ENCODE results near the gene ALG1.

Gene ALG1, protein sequence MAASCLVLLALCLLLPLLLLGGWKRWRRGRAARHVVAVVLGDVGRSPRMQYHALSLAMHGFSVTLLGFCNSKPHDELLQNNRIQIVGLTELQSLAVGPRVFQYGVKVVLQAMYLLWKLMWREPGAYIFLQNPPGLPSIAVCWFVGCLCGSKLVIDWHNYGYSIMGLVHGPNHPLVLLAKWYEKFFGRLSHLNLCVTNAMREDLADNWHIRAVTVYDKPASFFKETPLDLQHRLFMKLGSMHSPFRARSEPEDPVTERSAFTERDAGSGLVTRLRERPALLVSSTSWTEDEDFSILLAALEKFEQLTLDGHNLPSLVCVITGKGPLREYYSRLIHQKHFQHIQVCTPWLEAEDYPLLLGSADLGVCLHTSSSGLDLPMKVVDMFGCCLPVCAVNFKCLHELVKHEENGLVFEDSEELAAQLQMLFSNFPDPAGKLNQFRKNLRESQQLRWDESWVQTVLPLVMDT

DNA sequence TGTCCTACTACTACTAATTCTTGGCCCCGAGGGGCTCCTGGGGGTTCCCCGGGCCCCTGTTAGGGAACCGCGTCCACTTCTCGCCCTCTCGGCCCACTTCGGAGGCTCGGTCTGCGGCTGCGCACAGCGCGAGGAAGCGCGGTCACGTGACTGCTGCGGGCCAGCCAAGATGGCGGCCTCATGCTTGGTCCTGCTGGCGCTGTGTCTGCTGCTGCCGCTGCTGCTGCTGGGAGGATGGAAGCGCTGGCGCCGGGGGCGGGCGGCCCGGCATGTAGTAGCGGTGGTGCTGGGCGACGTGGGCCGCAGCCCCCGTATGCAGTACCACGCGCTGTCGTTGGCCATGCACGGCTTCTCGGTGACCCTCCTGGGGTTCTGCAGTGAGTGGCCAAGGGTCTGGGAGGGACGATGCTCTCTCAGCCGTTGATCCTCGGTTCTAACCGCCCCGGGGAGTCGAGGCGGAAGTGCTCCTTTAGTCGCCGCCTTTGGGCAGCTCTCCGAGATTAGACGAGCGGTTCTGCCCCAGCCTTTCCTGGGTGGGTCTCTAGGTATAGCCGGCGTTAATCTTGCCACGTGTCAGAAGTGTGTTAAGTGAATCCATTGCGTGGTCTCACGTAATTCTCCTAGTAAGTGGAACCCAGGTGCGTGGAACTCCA is at the start of gene ALG1:
ALG1 (plus strand) TSS at position 163 of the 653 bp plus-strand sequence; CDS start at position 170, 7 bp downstream.
- peak; percentile 82 for DNase-seq (ENCODE audit: low spot score)

DNA sequence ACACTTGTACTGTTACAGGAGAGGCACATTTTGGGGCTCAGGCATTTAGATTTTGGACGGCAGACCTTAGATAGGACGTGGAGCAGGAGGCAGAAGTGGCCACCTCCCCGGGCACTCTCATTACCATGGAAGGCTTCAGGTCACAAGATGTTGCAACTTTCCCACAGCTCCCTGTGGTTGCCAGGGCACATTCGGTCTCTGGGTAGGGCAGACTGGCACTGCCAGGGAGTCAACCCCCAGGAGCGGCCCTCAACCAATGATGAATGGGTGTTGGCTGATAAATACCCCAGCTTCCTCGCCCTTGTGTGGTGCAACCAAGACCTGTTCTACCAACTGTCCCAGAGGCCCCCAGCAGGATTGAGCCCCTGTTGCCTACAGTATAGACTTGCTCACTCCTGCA is 49.1 kb upstream of the ALG1 start:
- no peak for DNase-seq (ENCODE audit: low spot score)

DNA sequence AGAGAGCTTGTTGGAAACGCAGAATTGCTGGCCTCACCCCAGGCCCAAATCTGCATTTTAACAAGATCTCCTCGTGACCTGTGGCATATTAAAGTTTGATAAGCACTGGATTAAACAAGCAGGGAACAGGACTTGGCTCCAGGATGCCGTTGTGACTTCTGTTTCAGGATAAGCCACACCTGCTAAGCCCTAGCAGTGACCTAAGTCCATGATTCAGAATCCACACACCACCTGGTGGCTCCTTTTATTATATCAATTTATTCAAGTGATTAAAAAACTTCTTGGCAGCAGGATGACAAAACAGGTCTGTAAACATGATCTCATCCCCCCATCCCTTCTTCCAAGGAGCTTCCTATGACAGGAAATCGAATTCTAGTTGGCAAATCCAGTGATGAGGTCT is 47.0 kb upstream of the ALG1 start:
- peak; percentile 59 for DNase-seq (ENCODE audit: low spot score)

DNA sequence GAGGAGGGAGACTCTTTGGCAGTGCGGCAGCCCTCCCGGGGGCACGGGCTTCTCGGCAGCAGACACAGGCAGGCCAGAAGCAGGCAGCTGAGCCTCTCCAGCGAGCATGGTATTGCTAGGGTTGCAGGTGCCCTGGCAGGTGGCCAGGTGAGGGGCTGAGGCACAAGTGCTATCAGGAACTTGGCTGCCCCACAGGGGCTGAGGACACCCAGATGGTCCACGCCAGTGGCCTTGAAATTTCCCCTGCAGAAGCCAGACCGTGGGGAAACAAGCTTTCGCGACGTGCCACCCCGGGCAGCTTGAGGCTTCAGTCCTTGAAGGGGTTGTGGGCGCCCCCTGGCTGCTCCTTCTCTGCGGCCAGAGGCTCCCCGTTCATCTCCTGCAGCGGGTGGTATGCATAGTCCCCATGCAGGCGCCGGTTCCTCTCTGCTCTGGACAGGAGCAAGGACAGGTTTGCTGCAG is 46.4 kb upstream of the ALG1 start:
- DNase-seq (ENCODE audit: low spot score): no peak

DNA sequence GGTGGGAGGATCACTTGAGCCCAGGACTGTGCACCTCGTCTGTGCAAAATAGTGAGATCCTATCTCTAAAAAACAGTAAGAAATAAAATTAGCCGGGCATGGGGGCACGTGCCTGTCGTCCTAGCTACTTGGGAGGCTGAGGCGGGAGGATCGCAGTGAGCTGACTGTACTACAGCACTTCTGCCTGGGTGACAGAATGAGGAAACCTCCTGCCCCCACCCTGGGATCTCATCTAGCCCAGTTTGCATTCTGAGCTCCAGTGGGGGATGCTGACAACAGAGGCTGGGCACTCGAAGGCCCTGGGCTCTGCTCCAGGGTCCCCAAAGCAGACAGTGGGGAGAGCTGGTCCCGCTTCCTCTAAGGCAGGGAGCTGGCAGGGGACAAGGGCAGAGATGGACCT is 45.0 kb upstream of the ALG1 start:
- DNase-seq (ENCODE audit: low spot score): no peak

DNA sequence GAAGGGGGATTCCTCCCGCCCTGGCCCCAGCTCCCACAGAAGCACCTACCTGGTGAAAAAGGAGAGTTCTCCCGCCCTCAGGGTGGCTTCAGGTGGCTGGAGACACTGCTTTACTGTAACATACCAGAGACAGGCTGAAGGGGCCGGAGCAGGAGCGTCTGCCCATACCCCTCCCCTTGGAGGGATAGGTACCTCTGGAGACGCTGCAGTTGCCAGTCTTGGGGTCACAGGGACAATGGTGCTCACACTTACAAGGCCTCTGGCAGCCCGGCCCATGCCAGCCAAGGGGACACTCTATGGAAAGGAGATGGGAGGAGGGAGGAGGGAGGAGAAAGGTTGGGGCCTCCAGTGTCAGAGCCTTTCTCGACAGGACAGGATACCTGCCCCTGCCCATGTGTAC is 44.6 kb upstream of the ALG1 start:
- no peak for DNase-seq (ENCODE audit: low spot score)

DNA sequence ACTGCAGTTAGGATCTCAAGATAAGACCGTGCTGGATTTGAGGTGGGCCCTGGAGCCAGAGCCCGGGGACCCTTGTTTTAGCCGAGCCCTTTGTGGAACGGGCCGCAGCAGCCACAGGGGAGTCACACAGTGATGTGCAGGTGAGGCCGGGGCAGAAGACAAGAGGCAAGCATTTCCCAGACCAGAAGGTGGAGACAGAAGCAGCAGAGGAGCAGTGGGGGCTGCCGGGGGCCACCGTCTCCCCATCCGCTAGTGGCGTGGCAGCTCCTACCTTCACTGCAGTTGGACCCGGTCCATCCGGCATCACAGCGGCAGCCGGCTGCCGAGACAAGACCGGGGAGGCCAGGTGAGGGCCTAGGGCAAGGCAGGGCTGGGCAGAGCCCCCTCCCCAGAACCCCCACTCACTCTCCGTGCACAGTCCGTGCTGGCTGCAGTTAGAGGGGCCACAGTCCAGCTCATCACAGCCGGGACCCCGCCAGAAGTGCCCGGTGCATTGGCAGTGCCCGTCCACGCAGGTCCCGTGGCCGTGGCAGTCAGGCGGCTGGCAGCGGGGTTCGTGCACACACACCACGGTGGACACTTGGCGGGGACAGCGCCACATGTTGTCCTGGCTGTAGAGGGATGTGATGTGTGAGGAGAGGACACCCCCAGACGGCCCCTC is 43.9 kb upstream of the ALG1 start:
- no peak for DNase-seq (ENCODE audit: low spot score)

DNA sequence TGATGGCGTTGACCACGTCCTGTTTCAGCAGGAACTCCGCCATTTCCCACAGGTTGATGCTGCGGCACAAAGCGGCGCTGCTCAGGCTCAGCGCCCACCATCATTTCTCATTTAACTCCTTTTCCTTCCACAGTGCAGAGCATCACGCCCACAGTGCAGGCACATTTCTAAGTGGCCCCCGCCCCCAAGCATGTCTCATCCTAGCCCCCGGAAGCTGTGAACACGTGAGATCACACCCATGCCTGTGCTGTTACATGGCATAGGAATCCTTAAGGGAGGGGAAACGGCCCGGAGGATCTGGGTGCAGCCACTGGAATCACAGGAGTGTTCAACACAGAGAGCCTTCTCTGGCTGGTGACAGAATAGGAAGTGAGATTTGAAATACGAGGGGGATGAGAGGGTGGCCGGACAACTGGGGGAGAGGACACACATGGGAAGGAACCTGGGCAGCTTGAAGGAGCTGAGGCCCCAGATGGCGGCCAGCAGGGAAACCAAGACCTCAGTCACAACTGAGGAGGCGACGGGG is 42.6 kb upstream of the ALG1 start:
- no peak for DNase-seq (ENCODE audit: low spot score)

DNA sequence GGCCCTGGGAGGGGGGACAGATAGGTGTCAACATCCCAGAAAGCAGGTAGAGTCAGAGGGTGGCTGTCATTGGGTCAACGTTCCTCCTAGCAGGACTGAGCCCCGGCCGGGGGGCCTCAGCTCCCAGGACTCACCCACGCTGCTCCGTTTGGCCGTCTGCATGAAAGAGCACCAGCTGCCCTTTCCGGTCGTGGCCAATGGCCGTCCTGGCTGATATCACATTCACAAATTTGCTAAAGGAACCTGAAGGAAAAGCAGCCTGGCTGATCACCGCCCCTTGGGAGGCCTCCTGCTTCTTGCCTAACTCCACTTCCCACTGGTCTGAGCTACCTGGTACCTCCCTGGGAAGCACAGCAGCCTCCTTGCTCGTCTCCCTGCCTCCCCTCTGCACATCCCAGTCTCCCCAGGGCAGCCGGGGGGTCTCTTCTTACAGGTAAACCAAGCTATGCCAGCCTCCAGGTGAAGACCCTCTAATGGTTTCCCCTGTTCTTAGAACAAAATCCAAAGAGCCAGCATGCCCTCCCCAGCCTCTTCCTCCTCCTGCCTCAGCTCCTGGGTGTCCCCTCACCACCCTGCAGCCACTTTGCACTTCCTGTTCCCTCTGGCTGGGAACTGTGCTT is 41.3 kb upstream of the ALG1 start:
- no peak for DNase-seq (ENCODE audit: low spot score)

DNA sequence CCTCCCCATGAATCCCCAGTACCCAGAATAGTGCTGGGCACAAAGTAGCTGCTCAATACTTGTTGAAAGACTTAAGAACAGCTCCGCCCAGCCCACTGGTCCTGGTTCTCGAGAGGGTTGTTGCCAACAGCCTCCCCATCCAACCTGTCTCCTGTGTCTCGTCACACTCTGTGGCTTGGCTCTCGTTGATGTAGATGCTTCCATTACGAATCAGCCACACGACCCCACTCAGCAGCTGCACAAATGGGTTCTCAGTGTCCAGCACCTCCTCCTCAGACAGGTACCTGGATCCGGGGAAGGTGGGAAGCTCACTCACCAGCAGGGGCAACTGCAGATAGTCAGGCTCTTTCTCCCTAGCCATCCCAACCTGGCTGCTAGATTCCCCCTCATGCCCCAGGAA is 40.0 kb upstream of the ALG1 start:
- DNase-seq (ENCODE audit: low spot score): no peak

DNA sequence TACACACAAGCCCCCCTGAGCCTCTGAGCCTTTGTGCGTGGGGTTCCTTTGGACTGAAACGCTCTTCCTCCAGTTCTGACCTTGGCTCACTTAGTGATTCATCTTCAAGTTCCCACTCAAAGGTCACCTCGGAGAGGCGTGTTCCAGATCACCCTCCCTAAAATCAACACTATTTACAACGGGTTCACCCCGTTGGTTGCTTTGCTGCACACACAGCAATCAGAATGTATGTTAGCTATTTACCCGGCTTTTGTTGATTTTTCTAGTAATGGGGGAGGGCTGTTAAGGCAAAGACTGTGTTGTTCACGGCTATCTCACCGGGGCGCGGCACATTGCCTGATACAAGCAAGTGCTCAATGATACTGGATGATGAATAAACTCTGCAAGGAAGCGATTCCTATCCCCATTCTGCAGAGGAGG is 38.9 kb upstream of the ALG1 start:
- DNase-seq (ENCODE audit: low spot score): no peak

DNA sequence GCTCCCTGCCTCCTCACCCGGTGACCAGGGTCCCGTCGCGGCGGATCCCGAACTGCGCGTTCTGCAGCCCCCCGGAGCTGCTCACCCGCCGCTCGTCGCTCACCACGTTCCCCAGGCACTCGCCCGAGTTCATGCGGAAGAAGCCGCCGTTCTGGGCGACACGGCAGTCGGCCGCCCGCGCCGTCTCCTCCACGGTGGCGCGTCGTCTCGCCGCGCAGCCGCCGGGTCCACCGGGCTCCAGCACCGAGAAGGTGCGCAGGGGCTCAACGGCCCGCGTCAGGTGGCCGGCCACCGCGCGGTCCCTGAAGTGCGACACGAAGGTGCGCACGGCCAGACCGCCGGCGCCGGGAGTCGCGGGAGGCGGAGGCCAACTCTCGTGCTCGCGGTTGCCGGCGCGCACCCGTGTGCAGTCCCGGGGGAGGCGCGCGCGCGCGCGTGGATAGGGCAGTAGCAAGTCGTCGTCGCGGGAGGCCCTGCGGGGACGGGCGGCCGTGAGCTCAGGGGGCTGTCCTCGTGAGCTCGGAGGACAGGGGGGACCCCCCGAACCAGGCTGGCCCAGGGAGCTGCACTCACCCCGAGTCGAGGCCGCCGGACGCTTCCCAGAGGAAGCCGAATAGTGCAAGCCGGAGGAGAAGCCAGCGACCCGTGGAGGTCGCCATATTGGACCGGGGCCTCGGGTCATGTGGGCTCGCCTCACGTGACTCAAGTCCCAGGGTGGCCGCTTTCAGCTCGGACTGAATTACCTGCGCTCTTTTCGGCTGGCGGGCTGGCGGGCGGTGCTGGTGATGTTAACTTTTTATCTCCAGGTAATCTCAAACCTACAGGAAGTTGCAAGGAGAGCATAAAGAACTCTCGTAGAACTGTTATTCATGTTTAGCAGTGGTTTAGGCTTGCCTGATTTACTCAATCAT is 38.1 kb upstream of the ALG1 start, which contains the start of gene NAGPA:
NAGPA (minus strand) TSS at position 680 of the 911 bp plus-strand sequence; CDS start at position 659, 21 bp downstream.
- DNase-seq (ENCODE audit: low spot score): peak; percentile 80

DNA sequence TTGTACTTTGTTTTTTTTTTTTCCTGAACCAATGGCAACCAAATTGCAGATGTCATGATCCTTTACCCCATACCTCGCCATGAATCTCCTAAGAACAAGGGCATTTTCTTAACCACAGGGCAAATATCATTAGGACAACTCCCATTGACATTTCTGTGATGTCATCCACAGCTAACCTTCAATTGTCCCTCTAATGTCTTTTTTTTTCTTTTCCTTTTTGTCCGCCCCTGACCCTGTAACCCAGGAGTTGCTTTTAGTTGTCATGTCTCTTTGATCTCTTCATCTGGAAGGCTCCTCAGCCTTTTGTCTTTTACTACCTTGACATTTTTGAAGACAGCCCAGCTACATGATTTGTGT is 37.5 kb upstream of the ALG1 start:
- DNase-seq (ENCODE audit: low spot score): no peak

DNA sequence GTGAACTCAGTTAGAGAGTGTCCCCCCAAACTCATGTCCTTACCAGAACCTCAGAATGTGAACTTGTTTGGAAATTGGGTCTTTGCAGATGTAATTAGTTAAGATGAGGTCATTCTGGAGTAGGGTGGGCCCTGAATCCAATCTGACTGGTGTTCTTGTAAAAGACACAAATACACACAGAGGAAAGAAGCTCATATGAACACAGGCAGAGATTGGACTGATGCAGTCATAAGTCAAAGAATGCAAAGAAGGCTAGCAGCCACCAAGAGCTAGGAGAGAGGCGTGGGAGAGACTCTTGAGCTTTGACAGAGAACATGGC is 35.8 kb upstream of the ALG1 start:
- DNase-seq (ENCODE audit: low spot score): no peak

DNA sequence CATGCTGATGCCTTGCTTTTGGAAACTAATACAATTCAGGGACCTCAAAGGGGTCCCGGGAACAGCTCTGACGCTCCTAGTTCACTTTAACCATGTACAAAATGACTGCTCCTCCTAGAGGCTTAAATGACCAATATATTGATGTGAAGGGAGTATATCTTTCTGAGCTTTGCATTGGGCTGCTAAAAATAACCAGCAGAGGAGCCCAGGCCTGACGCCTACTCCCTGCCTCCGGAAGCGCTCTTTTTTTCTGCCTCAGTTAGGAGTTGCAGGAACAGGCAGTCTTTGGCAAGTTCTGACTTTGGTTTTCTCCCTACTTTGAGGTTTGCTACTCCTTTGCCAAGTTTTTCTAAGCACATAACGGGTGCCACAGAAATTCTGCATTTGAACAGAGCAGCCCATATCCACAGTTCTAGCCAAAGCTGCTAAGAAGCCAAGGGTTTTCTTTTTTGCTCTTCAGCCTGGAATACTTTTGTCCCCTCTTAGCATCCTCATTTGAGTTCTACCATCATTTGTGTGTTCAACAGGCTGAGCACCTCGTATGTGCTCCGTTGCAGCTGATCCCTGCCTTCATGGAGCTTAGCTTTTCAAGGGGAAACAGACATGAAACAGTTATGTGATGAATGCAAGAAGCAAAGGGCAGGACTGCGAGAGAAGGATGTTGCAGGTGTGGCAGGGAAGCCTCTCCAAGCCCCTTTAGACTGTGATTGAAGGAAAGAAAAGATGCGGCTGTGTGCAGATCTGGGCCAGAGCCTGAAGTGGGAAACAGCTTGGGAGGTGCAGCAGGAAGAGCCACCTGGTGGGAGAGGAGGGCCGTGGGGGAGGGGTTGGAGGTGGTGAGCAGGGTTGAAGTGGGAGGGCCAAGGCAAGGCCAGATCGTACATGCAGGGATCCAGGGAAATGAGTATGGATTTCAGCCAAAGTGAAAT is 35.2 kb upstream of the ALG1 start:
- no peak for DNase-seq (ENCODE audit: low spot score)

DNA sequence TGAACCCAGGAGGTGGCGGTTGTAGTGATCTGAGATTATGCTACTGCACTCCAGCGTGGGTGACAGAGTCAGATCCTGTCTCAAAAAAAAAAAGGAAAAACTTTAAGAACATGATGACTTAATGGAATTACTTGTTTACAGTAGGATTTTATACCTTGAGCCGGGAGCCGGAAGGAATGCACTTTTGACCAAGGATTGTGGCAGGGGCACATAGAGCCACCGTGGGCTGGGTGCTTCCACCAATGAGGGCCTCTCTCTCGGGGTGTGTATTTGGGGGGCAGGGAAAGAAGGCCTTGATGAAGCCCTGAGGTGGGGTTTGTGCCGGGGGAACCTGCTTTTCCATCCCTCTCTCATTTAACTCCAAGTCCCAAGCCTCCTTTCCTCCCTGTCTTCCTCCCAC is 31.2 kb upstream of the ALG1 start:
- no peak for DNase-seq (ENCODE audit: low spot score)

DNA sequence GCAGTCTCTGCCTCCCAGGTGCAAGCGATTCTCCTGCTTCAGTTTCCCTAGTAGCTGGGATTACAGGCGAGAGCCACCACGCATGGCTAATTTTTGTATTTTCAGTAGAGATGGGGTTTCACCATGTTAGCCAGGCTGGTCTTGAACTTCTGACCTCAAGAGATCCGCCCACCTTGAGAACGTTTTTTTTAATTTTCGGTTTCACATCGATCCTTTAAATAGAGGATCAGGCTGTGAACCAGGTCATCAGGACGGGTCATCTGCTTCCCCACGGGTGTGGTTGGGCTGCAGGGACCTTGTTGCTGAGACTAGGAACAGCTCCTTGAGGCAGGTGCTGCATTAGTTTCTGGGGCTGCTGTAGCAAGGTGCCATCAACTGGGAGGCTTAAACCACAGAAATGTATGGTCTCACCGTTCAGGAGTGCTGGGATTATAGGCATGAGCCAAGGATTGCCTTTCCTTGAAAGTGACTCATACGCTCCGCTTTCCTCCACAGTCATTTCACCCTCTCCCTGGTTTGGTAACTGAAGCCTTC is 30.0 kb upstream of the ALG1 start:
- peak; percentile 65 for DNase-seq (ENCODE audit: low spot score)

DNA sequence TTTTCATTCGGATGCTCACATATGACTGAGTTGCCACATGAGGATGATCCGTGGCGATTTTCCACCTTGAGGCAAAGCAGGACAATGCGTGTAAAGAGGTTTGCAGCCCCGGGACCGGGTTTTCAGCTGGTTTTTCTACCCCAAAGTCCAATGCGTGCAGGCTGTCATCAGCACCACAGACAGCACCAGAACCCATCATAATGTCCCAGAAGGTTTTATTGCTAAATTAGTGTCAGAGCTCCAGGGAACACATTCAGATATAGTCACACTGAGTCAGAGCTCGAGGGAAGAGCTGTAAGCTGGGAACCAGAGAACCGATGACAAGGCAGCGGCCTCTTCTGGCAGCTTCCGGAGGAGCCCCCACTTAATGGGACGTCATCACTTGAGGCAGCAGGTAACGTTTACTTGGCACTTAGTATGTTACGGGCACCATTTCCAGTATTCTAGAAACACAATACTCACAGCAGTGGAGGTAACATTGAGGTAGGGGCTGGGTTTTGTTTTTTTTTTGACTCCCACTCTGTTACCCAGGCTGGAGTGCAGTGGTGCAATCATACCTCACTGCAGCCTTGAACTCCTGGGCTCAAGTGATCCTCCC is 29.0 kb upstream of the ALG1 start:
- DNase-seq (ENCODE audit: low spot score): no peak

DNA sequence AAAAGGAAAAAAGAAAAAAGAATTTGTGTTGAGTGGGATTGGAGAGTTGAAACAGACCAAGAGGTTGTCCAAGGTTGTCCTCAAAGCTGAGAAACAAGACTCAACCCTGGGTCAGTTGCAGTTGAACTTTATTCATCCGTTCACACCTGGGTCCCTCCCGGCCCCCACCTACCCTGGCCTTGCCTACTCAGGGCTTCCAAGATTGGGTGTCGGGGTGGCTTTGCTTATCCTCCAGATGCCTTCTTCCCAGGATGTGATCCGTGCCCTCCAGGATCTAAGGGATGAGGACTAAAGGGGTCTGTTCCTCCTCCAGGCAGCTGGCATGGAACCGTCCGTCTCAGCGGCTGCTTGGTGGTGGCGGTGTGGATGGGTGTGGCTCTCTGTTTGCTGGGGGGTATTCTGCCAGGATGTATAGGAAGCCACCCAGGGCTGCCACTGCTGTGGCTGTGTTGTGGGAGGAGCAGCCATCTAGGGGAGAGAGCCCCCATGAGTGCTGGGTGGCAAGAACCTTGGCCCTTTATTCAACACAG is 27.6 kb upstream of the ALG1 start:
- DNase-seq (ENCODE audit: low spot score): no peak
